ENCODE results near the gene CHRNB2. TPM values are rescaled to one million over a fixed set of nuclear protein-coding genes. Genes with fewer than 3 reads are reported as not detected.
A peak's percentile ranks its signal among the peaks of the same experiment; 100 is the strongest.

Gene CHRNB2
- total RNA-seq, 1 donor from 2014 or later: not detected

GRCh38 chr1:154607609-154608396, 40.2 kb downstream of the CHRNB2 start, which contains the start of gene ADAR:
TSS of gene ADAR (minus strand) at chr1:154608186. CDS start at chr1:154608006, 180 bp downstream.
- intact Hi-C loops (cut with micrococcal nuclease): no loop called here
- Histone ChIP-seq H3K4me1 (peaks cover 74% of the 10 kb centered on the region), H3K27ac (replicated peaks) (peak within 1 kb of the TSS; percentile 91), H3K36me3 (no peaks in the 10 kb centered on the region), H3K4me3 (peak within 1 kb of the TSS; percentile 74), H3K9me3 (replicated peaks) (no peaks in the 10 kb centered on the region), H3K27me3 (ENCODE audit: low read depth) (no peaks in the 10 kb centered on the region)
- TF ChIP-seq, protein P1, sequence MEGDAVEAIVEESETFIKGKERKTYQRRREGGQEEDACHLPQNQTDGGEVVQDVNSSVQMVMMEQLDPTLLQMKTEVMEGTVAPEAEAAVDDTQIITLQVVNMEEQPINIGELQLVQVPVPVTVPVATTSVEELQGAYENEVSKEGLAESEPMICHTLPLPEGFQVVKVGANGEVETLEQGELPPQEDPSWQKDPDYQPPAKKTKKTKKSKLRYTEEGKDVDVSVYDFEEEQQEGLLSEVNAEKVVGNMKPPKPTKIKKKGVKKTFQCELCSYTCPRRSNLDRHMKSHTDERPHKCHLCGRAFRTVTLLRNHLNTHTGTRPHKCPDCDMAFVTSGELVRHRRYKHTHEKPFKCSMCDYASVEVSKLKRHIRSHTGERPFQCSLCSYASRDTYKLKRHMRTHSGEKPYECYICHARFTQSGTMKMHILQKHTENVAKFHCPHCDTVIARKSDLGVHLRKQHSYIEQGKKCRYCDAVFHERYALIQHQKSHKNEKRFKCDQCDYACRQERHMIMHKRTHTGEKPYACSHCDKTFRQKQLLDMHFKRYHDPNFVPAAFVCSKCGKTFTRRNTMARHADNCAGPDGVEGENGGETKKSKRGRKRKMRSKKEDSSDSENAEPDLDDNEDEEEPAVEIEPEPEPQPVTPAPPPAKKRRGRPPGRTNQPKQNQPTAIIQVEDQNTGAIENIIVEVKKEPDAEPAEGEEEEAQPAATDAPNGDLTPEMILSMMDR (IDR thresholded peaks at IDR 0.05; ENCODE audit: borderline replicate concordance): no peak
- DNase-seq: peak; percentile 90

- peak; percentile 27 for DNase-seq
- H3K9me3 ChIP-seq (replicated peaks): no peaks in the 10 kb centered on the region
- H3K27me3 ChIP-seq (ENCODE audit: low read depth): no peaks in the 10 kb centered on the region
- H3K4me3 ChIP-seq: peak overlapping the region; percentile 74
- intact Hi-C loops (cut with micrococcal nuclease): no loop called here
- H3K4me1 ChIP-seq: peaks cover 66% of the 10 kb centered on the region
- H3K27ac ChIP-seq (replicated peaks): peak overlapping the region; percentile 91
- H3K36me3 ChIP-seq: no peaks in the 10 kb centered on the region
- TF ChIP-seq, protein P1 (IDR thresholded peaks at IDR 0.05; ENCODE audit: borderline replicate concordance): no peak
Measured at GRCh38 chr1:154608397-154609270, 41.1 kb downstream of the CHRNB2 start.

DNA sequence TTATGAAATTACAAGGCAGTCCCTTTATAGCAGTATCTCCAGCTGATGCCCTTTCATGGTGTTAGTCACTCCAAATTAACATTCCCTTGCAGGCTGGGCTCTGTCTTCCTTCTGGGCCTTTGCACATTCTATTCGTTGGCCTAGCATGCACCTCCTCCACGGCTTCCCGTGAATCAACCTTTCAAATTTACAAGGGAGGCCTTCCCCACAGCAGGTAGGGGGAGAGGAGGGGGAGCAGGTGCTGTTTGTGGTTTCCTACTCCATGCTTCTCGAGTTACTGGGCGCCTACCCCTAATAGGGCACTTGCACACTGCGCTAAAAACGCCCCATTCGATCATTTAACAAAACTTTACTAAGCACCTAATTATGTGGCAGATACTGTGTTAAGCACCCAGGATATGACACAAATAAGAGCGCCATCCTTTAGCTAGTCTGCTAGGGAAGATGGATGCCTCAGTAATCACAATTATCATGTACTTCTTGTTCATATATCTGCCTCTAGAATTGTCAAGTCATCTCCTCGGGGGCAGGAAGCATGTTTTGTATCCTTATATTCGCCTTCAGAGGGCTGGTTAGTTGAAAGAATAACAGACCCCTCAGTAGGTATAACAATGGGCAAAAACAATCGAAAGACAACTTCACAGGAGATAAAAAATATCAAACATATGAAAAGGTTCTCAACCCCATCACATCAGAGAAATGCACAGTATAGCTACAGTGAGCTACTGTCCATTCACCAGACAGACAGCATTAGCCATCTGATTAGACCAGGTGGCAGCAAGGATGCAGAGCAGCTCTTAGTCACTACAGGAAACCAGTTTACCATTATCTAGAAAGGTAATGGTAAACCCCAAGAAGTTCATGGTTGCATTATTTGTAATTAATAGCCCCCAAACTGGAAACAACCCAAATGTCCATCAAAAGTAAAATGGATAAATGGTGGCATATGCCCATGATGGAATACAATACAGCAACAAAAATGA, 42.1 kb downstream of the CHRNB2 start:
- H3K27me3 ChIP-seq (ENCODE audit: low read depth): no peaks in the 10 kb centered on the region
- intact Hi-C loops (cut with micrococcal nuclease): no loop called here
- H3K9me3 ChIP-seq (replicated peaks): no peaks in the 10 kb centered on the region
- DNase-seq: no peak
- H3K36me3 ChIP-seq: no peaks in the 10 kb centered on the region
- TF ChIP-seq, protein P1 (IDR thresholded peaks at IDR 0.05; ENCODE audit: borderline replicate concordance): no peak
- peak overlapping the region; percentile 91 for H3K27ac ChIP-seq (replicated peaks)
- H3K4me1 ChIP-seq: peaks cover 59% of the 10 kb centered on the region
- no peak overlapping the region for H3K4me3 ChIP-seq

- no peaks in the 10 kb centered on the region for H3K9me3 ChIP-seq (replicated peaks)
- H3K27me3 ChIP-seq (ENCODE audit: low read depth): no peaks in the 10 kb centered on the region
- TF ChIP-seq, protein P1 (IDR thresholded peaks at IDR 0.05; ENCODE audit: borderline replicate concordance): no peak
- no peak overlapping the region for H3K4me3 ChIP-seq
- H3K36me3 ChIP-seq: no peaks in the 10 kb centered on the region
- H3K4me1 ChIP-seq: peaks cover 59% of the 10 kb centered on the region
- no peak for DNase-seq
- peak overlapping the region; percentile 17 for H3K27ac ChIP-seq (replicated peaks)
- intact Hi-C loops (cut with micrococcal nuclease): no loop called here
Measured at GRCh38 chr1:154611150-154611862, 43.7 kb downstream of the CHRNB2 start.
